PC-9 (cell line): Measurements from ENCODE around the gene ASPN.

Experiments used
- CTCF ChIP-seq: fragments of 200-600 bp; sonication (generic); conservative IDR thresholded peaks from 2 replicates; pipeline ENCODE4 v1.6.1; 2017; ENCODE audit warnings: mixed run types, antibody characterized with exemption, mild to moderate bottlenecking, moderate library complexity
- EZH2 ChIP-seq: fragments of 200-600 bp; sonication (generic); IDR thresholded peaks from 2 replicates; pipeline ENCODE4 v1.8.0; 2017; ENCODE audit warnings: antibody characterized with exemption, low read depth

GRCh38 chr9:92484563-92484962, 2.3 kb upstream of the ASPN start:
- TF ChIP-seq EZH2, result no peak
- no peak for TF ChIP-seq CTCF
